ENCODE data around the gene PKNOX2.

The PKNOX2 gene

GRCh38 chr11:125402435-125402834 lies 237.9 kb downstream of the PKNOX2 start:
- Mint-ChIP-seq H3K4me3 (no peak overlapping the region), H3K36me3 (ENCODE audit: insufficient read depth) (no peaks in the 10 kb centered on the region), H3K4me1 (ENCODE audit: low read depth in 2 of 2) (peaks cover 4 to 9% of the 10 kb centered on the region in 2 donors), H3K9me3 (no peaks in the 10 kb centered on the region), H3K27ac (no peak overlapping the region), H3K27me3 (peaks cover 74 to 97% of the 10 kb centered on the region in 2 donors)
- DNase-seq (no peak), ATAC-seq (replicated peaks) (no peak)

- Mint-ChIP-seq H3K9me3 (no peaks in the 10 kb centered on the region), H3K36me3 (ENCODE audit: insufficient read depth) (no peaks in the 10 kb centered on the region), H3K4me3 (no peak overlapping the region), H3K27me3 (peaks cover 70 to 97% of the 10 kb centered on the region in 2 donors), H3K27ac (no peak overlapping the region), H3K4me1 (ENCODE audit: low read depth in 2 of 2) (peaks cover 4 to 6% of the 10 kb centered on the region in 2 donors)
- DNase-seq (no peak), ATAC-seq (replicated peaks) (no peak)
Measured at GRCh38 chr11:125404157-125404810, 239.7 kb downstream of the PKNOX2 start.

GRCh38 chr11:125404811-125405790 lies 240.6 kb downstream of the PKNOX2 start:
- Mint-ChIP-seq H3K27ac (no peak overlapping the region), H3K9me3 (no peaks in the 10 kb centered on the region), H3K27me3 (peaks cover 66 to 97% of the 10 kb centered on the region in 2 donors), H3K4me3 (peak overlapping the region in 1 of 2 donors; percentile 7), H3K36me3 (ENCODE audit: insufficient read depth) (no peaks in the 10 kb centered on the region), H3K4me1 (ENCODE audit: low read depth in 2 of 2) (peaks cover 4 to 6% of the 10 kb centered on the region in 2 donors)
- peak; percentile 54 to 64 (median 58) for DNase-seq
- peak; percentile 97 for ATAC-seq (replicated peaks)

- no peaks in the 10 kb centered on the region for H3K36me3 Mint-ChIP-seq (ENCODE audit: insufficient read depth)
- peaks cover 58 to 97% of the 10 kb centered on the region in 2 donors for H3K27me3 Mint-ChIP-seq
- DNase-seq: no peak
- no peaks in the 10 kb centered on the region for H3K9me3 Mint-ChIP-seq
- H3K4me3 Mint-ChIP-seq: no peak overlapping the region
- no peak for ATAC-seq (replicated peaks)
- peaks cover 4 to 6% of the 10 kb centered on the region in 2 donors for H3K4me1 Mint-ChIP-seq (ENCODE audit: low read depth in 2 of 2)
- H3K27ac Mint-ChIP-seq: no peak overlapping the region
Measured at GRCh38 chr11:125407046-125407445, 242.5 kb downstream of the PKNOX2 start.

GRCh38 chr11:125408311-125408711 lies 243.8 kb downstream of the PKNOX2 start:
- Mint-ChIP-seq H3K4me3 (no peak overlapping the region), H3K9me3 (no peaks in the 10 kb centered on the region), H3K27ac (no peak overlapping the region), H3K4me1 (ENCODE audit: low read depth in 2 of 2) (peaks cover 4 to 6% of the 10 kb centered on the region in 2 donors), H3K36me3 (ENCODE audit: insufficient read depth) (no peaks in the 10 kb centered on the region), H3K27me3 (peaks cover 59 to 97% of the 10 kb centered on the region in 2 donors)
- DNase-seq: no peak
- no peak for ATAC-seq (replicated peaks)

GRCh38 chr11:125410091-125410490 lies 245.5 kb downstream of the PKNOX2 start:
- Mint-ChIP-seq H3K4me1 (ENCODE audit: low read depth in 2 of 2) (no peaks in the 10 kb centered on the region), H3K4me3 (no peak overlapping the region), H3K27me3 (peaks cover 43 to 80% of the 10 kb centered on the region in 2 donors), H3K27ac (no peak overlapping the region), H3K9me3 (no peaks in the 10 kb centered on the region), H3K36me3 (ENCODE audit: insufficient read depth) (no peaks in the 10 kb centered on the region)
- ATAC-seq (replicated peaks) (no peak), DNase-seq (no peak)

- Mint-ChIP-seq H3K27me3 (peaks cover 28 to 66% of the 10 kb centered on the region in 2 donors), H3K9me3 (no peaks in the 10 kb centered on the region), H3K4me1 (ENCODE audit: low read depth in 2 of 2) (no peaks in the 10 kb centered on the region), H3K27ac (no peak overlapping the region), H3K4me3 (no peak overlapping the region), H3K36me3 (ENCODE audit: insufficient read depth) (no peaks in the 10 kb centered on the region)
- DNase-seq (no peak), ATAC-seq (replicated peaks) (no peak)
Measured at GRCh38 chr11:125412177-125412496, 247.6 kb downstream of the PKNOX2 start.

- ATAC-seq (replicated peaks) (no peak), DNase-seq (no peak)
- H3K9me3 Mint-ChIP-seq: no peaks in the 10 kb centered on the region
- H3K27ac Mint-ChIP-seq: no peak overlapping the region
- H3K4me1 Mint-ChIP-seq (ENCODE audit: low read depth in 2 of 2): no peaks in the 10 kb centered on the region
- no peaks in the 10 kb centered on the region for H3K36me3 Mint-ChIP-seq (ENCODE audit: insufficient read depth)
- H3K4me3 Mint-ChIP-seq: no peak overlapping the region
- H3K27me3 Mint-ChIP-seq: peaks cover 30 to 67% of the 10 kb centered on the region in 2 donors
Measured at GRCh38 chr11:125412509-125412908, 248.0 kb downstream of the PKNOX2 start.

- Mint-ChIP-seq H3K36me3 (ENCODE audit: insufficient read depth) (no peaks in the 10 kb centered on the region), H3K9me3 (no peaks in the 10 kb centered on the region), H3K27ac (no peak overlapping the region), H3K4me3 (no peak overlapping the region), H3K4me1 (ENCODE audit: low read depth in 2 of 2) (peaks cover 0 to under 1% of the 10 kb centered on the region in 2 donors), H3K27me3 (peaks cover 24 to 67% of the 10 kb centered on the region in 2 donors)
- ATAC-seq (replicated peaks) (no peak), DNase-seq (no peak)
Measured at GRCh38 chr11:125413226-125413625, 248.7 kb downstream of the PKNOX2 start.

- no peak overlapping the region for H3K27ac Mint-ChIP-seq
- H3K36me3 Mint-ChIP-seq (ENCODE audit: insufficient read depth): no peaks in the 10 kb centered on the region
- H3K9me3 Mint-ChIP-seq: no peaks in the 10 kb centered on the region
- peaks cover 20 to 67% of the 10 kb centered on the region in 2 donors for H3K27me3 Mint-ChIP-seq
- DNase-seq (no peak), ATAC-seq (replicated peaks) (no peak)
- peaks cover 0 to 2% of the 10 kb centered on the region in 2 donors for H3K4me1 Mint-ChIP-seq (ENCODE audit: low read depth in 2 of 2)
- H3K4me3 Mint-ChIP-seq: no peak overlapping the region
Measured at GRCh38 chr11:125414121-125414520, 249.6 kb downstream of the PKNOX2 start.

- no peak for ATAC-seq (replicated peaks)
- Mint-ChIP-seq H3K27me3 (peaks cover 9 to 53% of the 10 kb centered on the region in 2 donors), H3K9me3 (no peaks in the 10 kb centered on the region), H3K4me3 (no peak overlapping the region), H3K4me1 (ENCODE audit: low read depth in 2 of 2) (peaks cover 0 to 2% of the 10 kb centered on the region in 2 donors), H3K36me3 (ENCODE audit: insufficient read depth) (peaks cover 3% of the 10 kb centered on the region), H3K27ac (peak overlapping the region in 1 of 2 donors; percentile 22)
- no peak for DNase-seq
Measured at GRCh38 chr11:125416981-125417935, 252.7 kb downstream of the PKNOX2 start.

GRCh38 chr11:125418396-125418795 lies 253.8 kb downstream of the PKNOX2 start:
- Mint-ChIP-seq H3K9me3 (no peaks in the 10 kb centered on the region), H3K27me3 (peaks cover 4 to 43% of the 10 kb centered on the region in 2 donors), H3K36me3 (ENCODE audit: insufficient read depth) (peaks cover 3% of the 10 kb centered on the region), H3K27ac (no peak overlapping the region), H3K4me1 (ENCODE audit: low read depth in 2 of 2) (peaks cover 0 to 6% of the 10 kb centered on the region in 2 donors), H3K4me3 (no peak overlapping the region)
- no peak for DNase-seq
- no peak for ATAC-seq (replicated peaks)

- DNase-seq: no peak
- peaks cover 0 to 8% of the 10 kb centered on the region in 2 donors for H3K4me1 Mint-ChIP-seq (ENCODE audit: low read depth in 2 of 2)
- H3K4me3 Mint-ChIP-seq: no peak overlapping the region
- H3K9me3 Mint-ChIP-seq: no peaks in the 10 kb centered on the region
- H3K27ac Mint-ChIP-seq: no peak overlapping the region
- peaks cover 6 to 51% of the 10 kb centered on the region in 2 donors for H3K27me3 Mint-ChIP-seq
- peaks cover 3% of the 10 kb centered on the region for H3K36me3 Mint-ChIP-seq (ENCODE audit: insufficient read depth)
- no peak for ATAC-seq (replicated peaks)
Measured at GRCh38 chr11:125422681-125423080, 258.1 kb downstream of the PKNOX2 start.
